H9 (cell line): Measurements from ENCODE around the gene MSLN. TPM values are rescaled to one million over a fixed set of nuclear protein-coding genes. Genes with fewer than 3 reads are reported as not detected.

Source experiments
- DNase-seq: peaks from one replicate; pipeline ENCODE4 v3.0.0-alpha.2; 2017
- H2AFZ ChIP-seq: one replicate; pipeline ENCODE4 v1.6.1; 2013; ENCODE audit warnings: mild to moderate bottlenecking, low read length, control low read depth, moderate library complexity
- H2AK5ac ChIP-seq: 2 replicates; pipeline ENCODE4 v1.6.1; 2013; ENCODE audit warnings: low read length, control low read depth, mixed read lengths; ENCODE audit not compliant: insufficient read length
- H2BK120ac ChIP-seq: one replicate; pipeline ENCODE4 v1.6.1; 2013; ENCODE audit warnings: low read depth, mild to moderate bottlenecking, low read length, control low read depth, inconsistent platforms; ENCODE audit not compliant: poor library complexity, severe bottlenecking
- H2BK12ac ChIP-seq: 2 replicates; pipeline ENCODE4 v1.6.1; 2013; ENCODE audit warnings: low read length, control low read depth, mixed read lengths, low read depth; ENCODE audit not compliant: insufficient read length
- H2BK15ac ChIP-seq: 2 replicates; pipeline ENCODE4 v1.6.1; 2013; ENCODE audit warnings: low read depth, low read length, control low read depth
- H2BK20ac ChIP-seq: one replicate; pipeline ENCODE4 v1.6.1; 2013; ENCODE audit warnings: low read depth, mild to moderate bottlenecking, low read length, control low read depth, inconsistent platforms; ENCODE audit not compliant: poor library complexity, severe bottlenecking
- H2BK5ac ChIP-seq: 2 replicates; pipeline ENCODE4 v1.6.1; 2013; ENCODE audit warnings: low read length, control low read depth, mixed read lengths; ENCODE audit not compliant: insufficient read length
- H3K14ac ChIP-seq: 2 replicates; pipeline ENCODE4 v1.6.1; 2013; ENCODE audit warnings: low read length, control low read depth; ENCODE audit not compliant: insufficient read depth
- H3K18ac ChIP-seq: 2 replicates; pipeline ENCODE4 v1.6.1; 2013; ENCODE audit warnings: low read depth, mild to moderate bottlenecking, mixed read lengths, low read length, control low read depth; ENCODE audit not compliant: insufficient read length
- H3K23ac ChIP-seq: 2 replicates; pipeline ENCODE4 v1.6.1; 2013; ENCODE audit warnings: low read length, control low read depth, mixed read lengths, low read depth; ENCODE audit not compliant: insufficient read length
- H3K23me2 ChIP-seq: 2 replicates; pipeline ENCODE4 v1.6.1; 2013; ENCODE audit warnings: low read depth, mild to moderate bottlenecking, mixed read lengths, low read length, control low read depth; ENCODE audit not compliant: insufficient read length, poor library complexity, severe bottlenecking
- H3K27ac ChIP-seq: 2 replicates; pipeline ENCODE4 v1.5.1; 2013; ENCODE audit warnings: low read length, control low read depth, mixed read lengths, low read depth; ENCODE audit not compliant: insufficient read length
- H3K27me3 ChIP-seq: 2 replicates; pipeline ENCODE4 v1.6.1; 2013; ENCODE audit warnings: low read length, control low read depth, inconsistent platforms; ENCODE audit not compliant: insufficient read depth
- H3K4ac ChIP-seq: 2 replicates; pipeline ENCODE4 v1.6.1; 2013; ENCODE audit warnings: low read depth, mild to moderate bottlenecking, control low read depth, inconsistent platforms, low read length, moderate library complexity
- H3K4me1 ChIP-seq: 2 replicates; pipeline ENCODE4 v1.6.1; 2013; ENCODE audit warnings: low read length, control low read depth, inconsistent platforms; ENCODE audit not compliant: insufficient read depth
- H3K4me2 ChIP-seq: 2 replicates; pipeline ENCODE4 v1.6.1; 2013; ENCODE audit warnings: low read length, control low read depth, mixed read lengths; ENCODE audit not compliant: insufficient read length, insufficient read depth
- H3K56ac ChIP-seq: 2 replicates; pipeline ENCODE4 v1.6.1; 2013; ENCODE audit warnings: low read depth, mild to moderate bottlenecking, mixed read lengths, low read length, control low read depth; ENCODE audit not compliant: insufficient read length
- H3K79me1 ChIP-seq: 2 replicates; pipeline ENCODE4 v1.6.1; 2013; ENCODE audit warnings: low read depth, mild to moderate bottlenecking, moderate library complexity, low read length, control low read depth, inconsistent platforms; ENCODE audit not compliant: insufficient read depth, poor library complexity, severe bottlenecking
- H3K79me2 ChIP-seq: 2 replicates; pipeline ENCODE4 v1.6.1; 2013; ENCODE audit warnings: low read length, control low read depth, inconsistent platforms; ENCODE audit not compliant: insufficient read depth
- H3K9ac ChIP-seq: 2 replicates; pipeline ENCODE4 v1.6.1; 2013; ENCODE audit warnings: low read length, control low read depth, mixed read lengths; ENCODE audit not compliant: insufficient read length; ENCODE audit errors: extremely low read depth
- H3K9me3 ChIP-seq: one replicate; pipeline ENCODE4 v1.6.1; 2013; ENCODE audit warnings: low read depth, low read length, inconsistent platforms; ENCODE audit not compliant: control insufficient read depth
- H3T11ph ChIP-seq: one replicate; pipeline ENCODE4 v1.6.1; 2013; ENCODE audit warnings: mild to moderate bottlenecking, low read length, control low read depth, inconsistent platforms
- H4K20me1 ChIP-seq: one replicate; pipeline ENCODE4 v1.6.1; 2013; ENCODE audit not compliant: control insufficient read depth, insufficient read length, insufficient read depth
- H4K5ac ChIP-seq: 2 replicates; pipeline ENCODE4 v1.6.1; 2013; ENCODE audit warnings: low read depth, mild to moderate bottlenecking, mixed read lengths, low read length, control low read depth; ENCODE audit not compliant: insufficient read length
- H4K8ac ChIP-seq: replicated peaks from 2 replicates; pipeline ENCODE4 v1.6.1; 2013; ENCODE audit warnings: low read length, control low read depth, mixed read lengths, low read depth; ENCODE audit not compliant: insufficient read length
- H4K91ac ChIP-seq: 2 replicates; pipeline ENCODE4 v1.6.1; 2013; ENCODE audit warnings: low read depth, mild to moderate bottlenecking, moderate library complexity, mixed read lengths, low read length, control low read depth; ENCODE audit not compliant: insufficient read length
- H3K27ac Mint-ChIP-seq, 3 experiments: 2 replicates in 2 of 3; 3 replicates in 1 of 3; pipeline ENCODE4 v1.8.0; 2020 to 2021; ENCODE audit warnings: mixed read lengths in 3 of 3, mild to moderate bottlenecking in 1 of 3, moderate library complexity in 1 of 3
- H3K27me3 Mint-ChIP-seq: 2 replicates; pipeline ENCODE4 v1.8.0; 2021; ENCODE audit warnings: low read depth, mild to moderate bottlenecking, moderate library complexity, mixed read lengths
- H3K36me3 Mint-ChIP-seq, 3 experiments: 2 replicates in 2 of 3; 3 replicates in 1 of 3; pipeline ENCODE4 v1.8.0; 2020 to 2021; ENCODE audit warnings: low read depth in 3 of 3, mixed read lengths in 3 of 3; ENCODE audit not compliant: insufficient read depth in 1 of 3
- H3K4me1 Mint-ChIP-seq, 2 experiments: 2 replicates each; pipeline ENCODE4 v1.8.0; 2020; ENCODE audit warnings: mixed read lengths in 2 of 2
- H3K4me3 Mint-ChIP-seq, 2 experiments: 2 replicates in 1 of 2; 3 replicates in 1 of 2; pipeline ENCODE4 v1.8.0; 2020 to 2021; ENCODE audit warnings: mild to moderate bottlenecking in 2 of 2, mixed read lengths in 2 of 2, moderate library complexity in 1 of 2
- H3K9me3 Mint-ChIP-seq, 2 experiments: 2 replicates in 1 of 2; 3 replicates in 1 of 2; pipeline ENCODE4 v1.8.0; 2020; ENCODE audit warnings: mild to moderate bottlenecking in 2 of 2, mixed read lengths in 2 of 2, moderate library complexity in 1 of 2
- WGBS: extraction: QIAGEN DNeasy Blood & Tissue Kit; methylation state at CpG from one replicate; pipeline ENCODE4 v1.1.7; 2013; ENCODE audit warnings: missing lambda C conversion rate, low lambda C conversion rate, mixed read lengths; ENCODE audit not compliant: insufficient read length; ENCODE audit errors: extremely low coverage; 5-methylcytosine and 5-hydroxymethylcytosine counted together
- total RNA-seq: library from RNA; stranded (reverse); gene quantifications from 2 replicates; pipeline ENCODE4 v1.2.1, GENCODE V29; 2021
- TF ChIP-seq, protein P1 (sequence below): fragments of 200-600 bp; sonication (generic); conservative IDR thresholded peaks from 3 replicates; pipeline ENCODE4 v1.8.0; 2021; ENCODE audit warnings: antibody characterized with exemption, mild to moderate bottlenecking

Gene MSLN
- total RNA-seq, 1 experiment from 2014 or later, result 0.22 TPM

GRCh38 chr16:732332-732731 is 28.2 kb upstream of the MSLN start:
- H3K27me3 Mint-ChIP-seq, result no peaks in the 10 kb centered on the region
- peaks cover 9% of the 10 kb centered on the region for H3K23me2 ChIP-seq
- no peak overlapping the region for H3K4ac ChIP-seq
- no peaks in the 10 kb centered on the region for H3K9me3 ChIP-seq
- no peak overlapping the region for H3K56ac ChIP-seq
- no peak overlapping the region for H3T11ph ChIP-seq
- no peak overlapping the region for H2BK15ac ChIP-seq
- no peak overlapping the region for H3K18ac ChIP-seq
- H3K4me3 Mint-ChIP-seq, result no peak overlapping the region
- no peak overlapping the region for H2BK120ac ChIP-seq
- H3K9me3 Mint-ChIP-seq, result no peaks in the 10 kb centered on the region
- no peak overlapping the region for H3K23ac ChIP-seq
- peaks cover 3 to 30% (median 18%) of the 10 kb centered on the region in 3 experiments; a peak in 6 of 7 replicates for H3K36me3 Mint-ChIP-seq
- peaks cover under 1% of the 10 kb centered on the region in 2 experiments; a peak in 2 of 4 replicates for H3K4me1 Mint-ChIP-seq
- no peak overlapping the region for H2BK5ac ChIP-seq
- H3K9ac ChIP-seq, result no peak overlapping the region
- no peak for DNase-seq
- no peak overlapping the region for H3K27ac ChIP-seq
- no peak overlapping the region for H3K14ac ChIP-seq
- no peak overlapping the region for H2AFZ ChIP-seq
- no peak overlapping the region for H2AK5ac ChIP-seq
- H3K79me2 ChIP-seq, result no peaks in the 10 kb centered on the region
- TF ChIP-seq, protein P1, sequence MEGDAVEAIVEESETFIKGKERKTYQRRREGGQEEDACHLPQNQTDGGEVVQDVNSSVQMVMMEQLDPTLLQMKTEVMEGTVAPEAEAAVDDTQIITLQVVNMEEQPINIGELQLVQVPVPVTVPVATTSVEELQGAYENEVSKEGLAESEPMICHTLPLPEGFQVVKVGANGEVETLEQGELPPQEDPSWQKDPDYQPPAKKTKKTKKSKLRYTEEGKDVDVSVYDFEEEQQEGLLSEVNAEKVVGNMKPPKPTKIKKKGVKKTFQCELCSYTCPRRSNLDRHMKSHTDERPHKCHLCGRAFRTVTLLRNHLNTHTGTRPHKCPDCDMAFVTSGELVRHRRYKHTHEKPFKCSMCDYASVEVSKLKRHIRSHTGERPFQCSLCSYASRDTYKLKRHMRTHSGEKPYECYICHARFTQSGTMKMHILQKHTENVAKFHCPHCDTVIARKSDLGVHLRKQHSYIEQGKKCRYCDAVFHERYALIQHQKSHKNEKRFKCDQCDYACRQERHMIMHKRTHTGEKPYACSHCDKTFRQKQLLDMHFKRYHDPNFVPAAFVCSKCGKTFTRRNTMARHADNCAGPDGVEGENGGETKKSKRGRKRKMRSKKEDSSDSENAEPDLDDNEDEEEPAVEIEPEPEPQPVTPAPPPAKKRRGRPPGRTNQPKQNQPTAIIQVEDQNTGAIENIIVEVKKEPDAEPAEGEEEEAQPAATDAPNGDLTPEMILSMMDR, result no peak
- no peaks in the 10 kb centered on the region for H3K79me1 ChIP-seq
- H3K27me3 ChIP-seq, result no peaks in the 10 kb centered on the region
- no peak overlapping the region for H3K27ac Mint-ChIP-seq
- H4K20me1 ChIP-seq, result no peaks in the 10 kb centered on the region
- WGBS, result no CpG with 5 or more reads among the region's 12 CpGs
- H4K5ac ChIP-seq, result no peak overlapping the region
- no peaks in the 10 kb centered on the region for H3K4me1 ChIP-seq
- no peak overlapping the region for H2BK20ac ChIP-seq
- no peak overlapping the region for H4K8ac ChIP-seq
- H3K4me2 ChIP-seq, result no peak overlapping the region
- H4K91ac ChIP-seq, result no peak overlapping the region
- H2BK12ac ChIP-seq, result no peak overlapping the region
